Naive thymus-derived CD8-positive, alpha-beta T cell (primary cell): ENCODE results near the gene SCRN3. TPM values are rescaled to one million over a fixed set of nuclear protein-coding genes. Genes with fewer than 3 reads are reported as not detected.

Source experiments
- ATAC-seq, 2 donors: fragments of 150-1000 bp; cut with Tn5 transposase in 1 of 2; sonication (Bioruptor Pico), chemical (Tn5 transposase) in 1 of 2; 1 replicate in 1 of 2; 2 replicates in 1 of 2; pipeline ENCODE4 v1.10.0; 2021; ENCODE audit warnings: mild to moderate bottlenecking in 2 of 2, moderate library complexity in 2 of 2
- POLR2A ChIA-PET: fragments of 350-600 bp; sonication (Branson Sonifier 250); formaldehyde crosslinking; loops from one replicate; lab custom pipeline; 2021; ENCODE audit warnings: antibody characterized with exemption; lab: Charles Lee
- DNase-seq, 10 donors: peaks; one replicate each; pipeline versions ENCODE4 v3.0.0 to v3.0.0-alpha.2; 2020 to 2022
- H3K27ac Mint-ChIP-seq, 10 donors: one replicate each; pipeline ENCODE4 v1.8.0; 2020 to 2022; ENCODE audit warnings: mild to moderate bottlenecking in 10 of 10, mixed read lengths in 10 of 10, moderate library complexity in 4 of 10, inconsistent platforms in 1 of 10
- H3K27me3 Mint-ChIP-seq, 5 donors: one replicate each; pipeline ENCODE4 v1.8.0; 2021 to 2022; ENCODE audit warnings: mixed read lengths in 5 of 5
- H3K36me3 Mint-ChIP-seq, 3 donors: one replicate each; pipeline ENCODE4 v1.8.0; 2020 to 2022; ENCODE audit warnings: mixed read lengths in 3 of 3, mild to moderate bottlenecking in 2 of 3, inconsistent platforms in 1 of 3
- H3K4me1 Mint-ChIP-seq, 4 donors: one replicate each; pipeline ENCODE4 v1.8.0; 2021 to 2022; ENCODE audit warnings: mixed read lengths in 4 of 4
- H3K4me3 Mint-ChIP-seq, 10 donors: one replicate each; pipeline ENCODE4 v1.8.0; 2020 to 2022; ENCODE audit warnings: mild to moderate bottlenecking in 10 of 10, mixed read lengths in 10 of 10, moderate library complexity in 6 of 10, inconsistent platforms in 1 of 10
- H3K9me3 Mint-ChIP-seq, 9 donors: one replicate each; pipeline ENCODE4 v1.8.0; 2020 to 2022; ENCODE audit warnings: mixed read lengths in 9 of 9, mild to moderate bottlenecking in 3 of 9, inconsistent platforms in 1 of 9, moderate library complexity in 1 of 9
- polyA plus RNA-seq, 3 donors: library from polyadenylated mRNA; unstranded; fragments of 300-500 nt; fragmentation: Illumina TruSeq; gene quantifications; one replicate each; pipeline ENCODE4 v1.2.3, GENCODE V29; 2021
- total RNA-seq, 8 experiments: library from RNA in 2 of 8; stranded (reverse) in 2 of 8; gene quantifications; one replicate each; pipeline ENCODE4 v1.2.3 and lab custom pipeline; 2021 to 2026

SCRN3 gene
- total and polyA plus RNA-seq, 5 experiments from 2014 or later: 12.7 to 24.1 (median 14.0) TPM

- no peak overlapping the region for H3K27ac Mint-ChIP-seq
- H3K27me3 Mint-ChIP-seq: no peaks in the 10 kb centered on the region
- peaks cover 12 to 55% (median 46%) of the 10 kb centered on the region in 3 donors for H3K36me3 Mint-ChIP-seq
- DNase-seq (no peak), ATAC-seq (no peak)
- POLR2A ChIA-PET: no interaction called here
- no peaks in the 10 kb centered on the region for H3K4me1 Mint-ChIP-seq
- peaks cover 0 to 13% (median 6%) of the 10 kb centered on the region in 9 donors for H3K9me3 Mint-ChIP-seq
- no peak overlapping the region for H3K4me3 Mint-ChIP-seq
Observed at GRCh38 chr2:174428214-174428613, 32.7 kb downstream of the SCRN3 start.

- H3K9me3 Mint-ChIP-seq: peaks cover 0 to 13% (median 6%) of the 10 kb centered on the region in 9 donors
- ATAC-seq: no peak
- H3K4me1 Mint-ChIP-seq: no peaks in the 10 kb centered on the region
- no peaks in the 10 kb centered on the region for H3K27me3 Mint-ChIP-seq
- H3K36me3 Mint-ChIP-seq: peaks cover 15 to 55% (median 52%) of the 10 kb centered on the region in 3 donors
- no peak overlapping the region for H3K27ac Mint-ChIP-seq
- no peak overlapping the region for H3K4me3 Mint-ChIP-seq
- POLR2A ChIA-PET: no interaction called here
- no peak for DNase-seq
Observed at GRCh38 chr2:174430066-174430465, 34.5 kb downstream of the SCRN3 start.

GRCh38 chr2:174431902-174432301 lies 36.4 kb downstream of the SCRN3 start:
- no peak for ATAC-seq
- no peaks in the 10 kb centered on the region for H3K27me3 Mint-ChIP-seq
- POLR2A ChIA-PET: no interaction called here
- H3K9me3 Mint-ChIP-seq: peaks cover 0 to 13% (median 6%) of the 10 kb centered on the region in 9 donors
- H3K4me3 Mint-ChIP-seq: no peak overlapping the region
- peaks cover 15 to 64% (median 60%) of the 10 kb centered on the region in 3 donors for H3K36me3 Mint-ChIP-seq
- H3K27ac Mint-ChIP-seq: no peak overlapping the region
- no peaks in the 10 kb centered on the region for H3K4me1 Mint-ChIP-seq
- DNase-seq: no peak

- H3K27ac Mint-ChIP-seq: peak overlapping the region in 2 of 10 donors; percentile 7 to 20
- DNase-seq (no peak), ATAC-seq (no peak)
- no peak overlapping the region for H3K4me3 Mint-ChIP-seq
- POLR2A ChIA-PET: interaction anchor here (1.0 kb wide), 1 partner anchor 56 kb away, joined by 3 read pairs; no protein-coding TSS in a partner anchor
- no peaks in the 10 kb centered on the region for H3K27me3 Mint-ChIP-seq
- H3K36me3 Mint-ChIP-seq: peaks cover 6 to 68% (median 37%) of the 10 kb centered on the region in 3 donors
- H3K4me1 Mint-ChIP-seq: no peaks in the 10 kb centered on the region
- no peaks in the 10 kb centered on the region for H3K9me3 Mint-ChIP-seq
Observed at GRCh38 chr2:174436351-174436750, 40.8 kb downstream of the SCRN3 start.

GRCh38 chr2:174438146-174438886 lies 42.8 kb downstream of the SCRN3 start:
- H3K4me1 Mint-ChIP-seq: no peaks in the 10 kb centered on the region
- H3K36me3 Mint-ChIP-seq: peaks cover 2 to 76% (median 39%) of the 10 kb centered on the region in 3 donors
- H3K27me3 Mint-ChIP-seq: no peaks in the 10 kb centered on the region
- DNase-seq (no peak), ATAC-seq (no peak)
- H3K4me3 Mint-ChIP-seq: no peak overlapping the region
- POLR2A ChIA-PET: interaction anchor here (0.6 kb wide), 1 partner anchor 259 kb away, joined by 3 read pairs; no protein-coding TSS in a partner anchor
- no peaks in the 10 kb centered on the region for H3K9me3 Mint-ChIP-seq
- H3K27ac Mint-ChIP-seq: no peak overlapping the region

GRCh38 chr2:174439323-174439722 lies 43.8 kb downstream of the SCRN3 start:
- POLR2A ChIA-PET: no interaction called here
- H3K36me3 Mint-ChIP-seq: peaks cover 0 to 79% (median 37%) of the 10 kb centered on the region in 3 donors

GRCh38 chr2:174439950-174440349 lies 44.4 kb downstream of the SCRN3 start:
- POLR2A ChIA-PET: no interaction called here
- H3K9me3 Mint-ChIP-seq: no peaks in the 10 kb centered on the region
- no peaks in the 10 kb centered on the region for H3K27me3 Mint-ChIP-seq
- H3K36me3 Mint-ChIP-seq: peaks cover 0 to 79% (median 37%) of the 10 kb centered on the region in 3 donors
- DNase-seq (no peak), ATAC-seq (no peak)
- no peak overlapping the region for H3K4me3 Mint-ChIP-seq
- peaks cover 0 to 3% (median 0%) of the 10 kb centered on the region in 4 donors for H3K4me1 Mint-ChIP-seq
- peak overlapping the region in 3 of 10 donors; percentile 15 to 41 (median 24) for H3K27ac Mint-ChIP-seq

More at GRCh38 chr2:174439323-174439722, 43.8 kb downstream of the SCRN3 start:
- no peaks in the 10 kb centered on the region for H3K4me1 Mint-ChIP-seq
- H3K27ac Mint-ChIP-seq: no peak overlapping the region
- DNase-seq (no peak), ATAC-seq (no peak)
- no peaks in the 10 kb centered on the region for H3K9me3 Mint-ChIP-seq
- H3K4me3 Mint-ChIP-seq: no peak overlapping the region
- no peaks in the 10 kb centered on the region for H3K27me3 Mint-ChIP-seq

GRCh38 chr2:174442546-174443510 lies 47.3 kb downstream of the SCRN3 start:
- H3K27ac Mint-ChIP-seq: peak overlapping the region in 3 of 10 donors; percentile 22 to 45 (median 31)
- H3K4me1 Mint-ChIP-seq: peaks cover 0 to 4% (median 0%) of the 10 kb centered on the region in 4 donors
- H3K4me3 Mint-ChIP-seq: no peak overlapping the region
- POLR2A ChIA-PET: no interaction called here
- no peak for ATAC-seq
- H3K36me3 Mint-ChIP-seq: peaks cover 0 to 75% (median 36%) of the 10 kb centered on the region in 3 donors
- no peak for DNase-seq
- H3K27me3 Mint-ChIP-seq: no peaks in the 10 kb centered on the region
- H3K9me3 Mint-ChIP-seq: no peaks in the 10 kb centered on the region

GRCh38 chr2:174444761-174445160 lies 49.2 kb downstream of the SCRN3 start:
- POLR2A ChIA-PET: no interaction called here
- DNase-seq (no peak), ATAC-seq (no peak)
- H3K9me3 Mint-ChIP-seq: no peaks in the 10 kb centered on the region
- peaks cover 0 to 81% (median 46%) of the 10 kb centered on the region in 3 donors for H3K36me3 Mint-ChIP-seq
- H3K27ac Mint-ChIP-seq: peak overlapping the region in 2 of 10 donors; percentile 12 to 49
- H3K27me3 Mint-ChIP-seq: no peaks in the 10 kb centered on the region
- peaks cover 0 to 8% (median 6%) of the 10 kb centered on the region in 4 donors for H3K4me1 Mint-ChIP-seq
- no peak overlapping the region for H3K4me3 Mint-ChIP-seq

GRCh38 chr2:174445248-174445647 lies 49.7 kb downstream of the SCRN3 start:
- H3K27me3 Mint-ChIP-seq: no peaks in the 10 kb centered on the region
- peaks cover 0 to 81% (median 46%) of the 10 kb centered on the region in 3 donors for H3K36me3 Mint-ChIP-seq
- peak overlapping the region in 2 of 10 donors; percentile 8 to 12 for H3K27ac Mint-ChIP-seq
- POLR2A ChIA-PET: no interaction called here
- ATAC-seq (no peak), DNase-seq (no peak)
- no peaks in the 10 kb centered on the region for H3K9me3 Mint-ChIP-seq
- H3K4me3 Mint-ChIP-seq: no peak overlapping the region
- peaks cover 5 to 12% (median 10%) of the 10 kb centered on the region in 4 donors for H3K4me1 Mint-ChIP-seq

- Mint-ChIP-seq H3K4me1 (peaks cover 9 to 18% (median 13%) of the 10 kb centered on the region in 4 donors), H3K9me3 (no peaks in the 10 kb centered on the region), H3K36me3 (peaks cover 0 to 77% (median 42%) of the 10 kb centered on the region in 3 donors), H3K4me3 (no peak overlapping the region), H3K27me3 (no peaks in the 10 kb centered on the region), H3K27ac (peak overlapping the region in 1 of 10 donors; percentile 15)
- DNase-seq: no peak
- POLR2A ChIA-PET: no interaction called here
- no peak for ATAC-seq
Observed at GRCh38 chr2:174446531-174446930, 51.0 kb downstream of the SCRN3 start.

- Mint-ChIP-seq H3K4me3 (no peak overlapping the region), H3K4me1 (peaks cover 9 to 18% (median 14%) of the 10 kb centered on the region in 4 donors), H3K27ac (peak overlapping the region in 2 of 10 donors; percentile 9 to 40), H3K36me3 (peaks cover 0 to 77% (median 41%) of the 10 kb centered on the region in 3 donors), H3K27me3 (no peaks in the 10 kb centered on the region), H3K9me3 (no peaks in the 10 kb centered on the region)
- DNase-seq: no peak
- POLR2A ChIA-PET: no interaction called here
- no peak for ATAC-seq
Observed at GRCh38 chr2:174449033-174449432, 53.5 kb downstream of the SCRN3 start.
